ENCODE data around the gene C10orf88. TPM values are rescaled to one million over a fixed set of nuclear protein-coding genes. Genes with fewer than 3 reads are reported as not detected.

Gene C10orf88
- total RNA-seq, 3 donors from 2014 or later, result 5.0 to 7.4 (median 6.4) TPM

GRCh38 chr10:122939133-122939855 lies 14.7 kb downstream of the C10orf88 start:
- Histone ChIP-seq H3K4me1 (ENCODE audit: low read depth) (no peaks in the 10 kb centered on the region), H3K4me3 (no peak overlapping the region), H3K9me3 (no peaks in the 10 kb centered on the region), H3K36me3 (ENCODE audit: low read depth) (no peaks in the 10 kb centered on the region)
- intact Hi-C loops (cut with DNase I, micrococcal nuclease), result no loop called here
- ATAC-seq (no peak), DNase-seq (no peak)
- no peak for TF ChIP-seq CTCF (IDR thresholded peaks at IDR 0.05)

DNA sequence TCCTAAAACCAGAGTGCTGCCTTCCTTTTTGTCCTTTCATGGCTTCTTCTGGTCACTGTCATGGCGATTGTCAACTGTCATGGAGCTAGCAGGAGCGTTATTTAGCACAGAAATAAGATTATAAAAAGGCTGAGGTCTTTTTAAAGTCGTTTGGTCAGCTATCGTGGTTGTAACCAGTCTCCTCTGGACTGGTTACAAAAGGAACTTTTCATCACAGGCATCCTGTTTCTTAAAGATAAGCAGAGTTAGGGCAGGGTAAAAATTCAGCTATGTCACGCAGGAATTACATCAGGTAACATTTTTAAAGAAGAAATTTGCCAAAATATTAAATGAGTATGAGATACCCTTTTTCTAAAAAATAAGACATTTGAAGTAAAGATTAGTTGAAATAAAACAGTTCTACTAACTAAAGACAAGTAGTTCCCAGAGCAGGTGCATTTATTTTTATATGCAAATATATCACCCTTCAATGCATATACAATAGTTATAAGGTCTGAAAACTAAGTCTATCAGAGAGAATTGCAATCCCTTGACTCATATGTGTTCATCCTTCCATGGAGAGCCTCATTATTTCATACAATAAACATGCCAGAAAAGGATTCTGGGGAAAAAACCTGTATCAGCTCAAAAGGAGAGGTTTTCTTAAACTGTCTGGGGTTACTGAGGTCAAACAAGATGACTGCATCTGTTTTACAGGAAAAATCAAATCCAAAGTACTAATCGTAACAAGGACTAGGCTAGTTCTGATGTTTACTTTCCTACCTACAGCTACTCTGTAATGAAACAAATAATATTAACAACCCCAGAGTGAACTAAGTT lies 22.7 kb downstream of the C10orf88 start:
- no peak for ATAC-seq

GRCh38 chr10:122930140-122930539 lies 23.9 kb downstream of the C10orf88 start:
- Histone ChIP-seq H3K9me3 (no peaks in the 10 kb centered on the region), H3K4me3 (no peak overlapping the region), H3K4me1 (ENCODE audit: low read depth) (no peaks in the 10 kb centered on the region), H3K36me3 (ENCODE audit: low read depth) (no peaks in the 10 kb centered on the region)
- no peak for ATAC-seq
- no peak for TF ChIP-seq CTCF (IDR thresholded peaks at IDR 0.05)
- no peak for DNase-seq
- intact Hi-C loops (cut with DNase I, micrococcal nuclease), result no loop called here

More for the DNA sequence above, 22.7 kb downstream of the C10orf88 start:
- H3K4me3 ChIP-seq, result no peak overlapping the region
- no peak for DNase-seq
- H3K9me3 ChIP-seq, result no peaks in the 10 kb centered on the region
- intact Hi-C loops (cut with DNase I, micrococcal nuclease), result no loop called here
- H3K4me1 ChIP-seq (ENCODE audit: low read depth), result no peaks in the 10 kb centered on the region
- TF ChIP-seq CTCF (IDR thresholded peaks at IDR 0.05), result no peak
- H3K36me3 ChIP-seq (ENCODE audit: low read depth), result no peaks in the 10 kb centered on the region

- TF ChIP-seq CTCF (IDR thresholded peaks at IDR 0.05), result no peak
- Histone ChIP-seq H3K36me3 (ENCODE audit: low read depth) (no peaks in the 10 kb centered on the region), H3K4me3 (no peak overlapping the region), H3K4me1 (ENCODE audit: low read depth) (no peaks in the 10 kb centered on the region), H3K9me3 (no peaks in the 10 kb centered on the region)
- DNase-seq (no peak), ATAC-seq (no peak)
- intact Hi-C loops (cut with DNase I, micrococcal nuclease), result no loop called here
Measured at GRCh38 chr10:122915700-122916099, 38.3 kb downstream of the C10orf88 start.

GRCh38 chr10:122911889-122912484 lies 42.0 kb downstream of the C10orf88 start:
- no peak for TF ChIP-seq CTCF (IDR thresholded peaks at IDR 0.05)
- peak; percentile 77 for ATAC-seq
- H3K9me3 ChIP-seq, result no peaks in the 10 kb centered on the region
- no peaks in the 10 kb centered on the region for H3K4me1 ChIP-seq (ENCODE audit: low read depth)
- DNase-seq, result peak in 2 of 3 donors; percentile 68 to 70
- H3K4me3 ChIP-seq, result no peak overlapping the region
- H3K36me3 ChIP-seq (ENCODE audit: low read depth), result no peaks in the 10 kb centered on the region
- intact Hi-C loops (cut with DNase I, micrococcal nuclease), result no loop called here

All from mucosa of descending colon (tissue), 3 donors.